VCaP (cell line): ENCODE data around the gene PTGIS.

Source experiments
- H3K27ac ChIP-seq: fragments of 450-650 bp; 2 replicates; pipeline ENCODE4 v1.5.1; 2017
- TF ChIP-seq, protein P1 (sequence below): fragments of 450-650 bp; conservative IDR thresholded peaks from 2 replicates; pipeline ENCODE4 v1.5.1; 2017; ENCODE audit warnings: mild to moderate bottlenecking, moderate library complexity

PTGIS gene

GRCh38 chr20:49558826-49559225 lies 9.1 kb downstream of the PTGIS start:
- no peak overlapping the region for H3K27ac ChIP-seq

DNA sequence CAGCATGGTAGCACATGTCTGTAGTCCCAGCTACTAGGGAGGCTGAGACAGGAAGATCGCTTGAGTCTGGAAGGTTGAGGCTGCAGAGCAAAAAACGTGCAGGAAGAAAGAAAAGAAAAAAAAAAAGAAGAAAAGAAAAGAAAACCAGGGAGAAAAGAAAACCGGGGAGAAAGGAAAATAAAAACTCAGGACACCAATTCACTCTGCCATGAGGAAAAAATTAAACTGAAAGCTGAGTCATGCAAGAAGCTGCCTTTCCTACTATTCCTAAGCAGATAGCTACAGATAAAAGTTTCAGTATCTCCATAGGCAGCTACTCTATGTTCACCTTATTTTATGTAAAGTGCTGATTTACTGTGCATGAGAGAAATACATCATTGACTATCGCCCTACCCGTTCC lies 10.5 kb downstream of the PTGIS start:
- TF ChIP-seq, protein P1, sequence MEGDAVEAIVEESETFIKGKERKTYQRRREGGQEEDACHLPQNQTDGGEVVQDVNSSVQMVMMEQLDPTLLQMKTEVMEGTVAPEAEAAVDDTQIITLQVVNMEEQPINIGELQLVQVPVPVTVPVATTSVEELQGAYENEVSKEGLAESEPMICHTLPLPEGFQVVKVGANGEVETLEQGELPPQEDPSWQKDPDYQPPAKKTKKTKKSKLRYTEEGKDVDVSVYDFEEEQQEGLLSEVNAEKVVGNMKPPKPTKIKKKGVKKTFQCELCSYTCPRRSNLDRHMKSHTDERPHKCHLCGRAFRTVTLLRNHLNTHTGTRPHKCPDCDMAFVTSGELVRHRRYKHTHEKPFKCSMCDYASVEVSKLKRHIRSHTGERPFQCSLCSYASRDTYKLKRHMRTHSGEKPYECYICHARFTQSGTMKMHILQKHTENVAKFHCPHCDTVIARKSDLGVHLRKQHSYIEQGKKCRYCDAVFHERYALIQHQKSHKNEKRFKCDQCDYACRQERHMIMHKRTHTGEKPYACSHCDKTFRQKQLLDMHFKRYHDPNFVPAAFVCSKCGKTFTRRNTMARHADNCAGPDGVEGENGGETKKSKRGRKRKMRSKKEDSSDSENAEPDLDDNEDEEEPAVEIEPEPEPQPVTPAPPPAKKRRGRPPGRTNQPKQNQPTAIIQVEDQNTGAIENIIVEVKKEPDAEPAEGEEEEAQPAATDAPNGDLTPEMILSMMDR: no peak
- no peak overlapping the region for H3K27ac ChIP-seq

More at GRCh38 chr20:49558826-49559225, 9.1 kb downstream of the PTGIS start:
- TF ChIP-seq, protein P1: no peak

- TF ChIP-seq, protein P1: no peak
- no peak overlapping the region for H3K27ac ChIP-seq
Observed at GRCh38 chr20:49556621-49557020, 11.3 kb downstream of the PTGIS start.

DNA sequence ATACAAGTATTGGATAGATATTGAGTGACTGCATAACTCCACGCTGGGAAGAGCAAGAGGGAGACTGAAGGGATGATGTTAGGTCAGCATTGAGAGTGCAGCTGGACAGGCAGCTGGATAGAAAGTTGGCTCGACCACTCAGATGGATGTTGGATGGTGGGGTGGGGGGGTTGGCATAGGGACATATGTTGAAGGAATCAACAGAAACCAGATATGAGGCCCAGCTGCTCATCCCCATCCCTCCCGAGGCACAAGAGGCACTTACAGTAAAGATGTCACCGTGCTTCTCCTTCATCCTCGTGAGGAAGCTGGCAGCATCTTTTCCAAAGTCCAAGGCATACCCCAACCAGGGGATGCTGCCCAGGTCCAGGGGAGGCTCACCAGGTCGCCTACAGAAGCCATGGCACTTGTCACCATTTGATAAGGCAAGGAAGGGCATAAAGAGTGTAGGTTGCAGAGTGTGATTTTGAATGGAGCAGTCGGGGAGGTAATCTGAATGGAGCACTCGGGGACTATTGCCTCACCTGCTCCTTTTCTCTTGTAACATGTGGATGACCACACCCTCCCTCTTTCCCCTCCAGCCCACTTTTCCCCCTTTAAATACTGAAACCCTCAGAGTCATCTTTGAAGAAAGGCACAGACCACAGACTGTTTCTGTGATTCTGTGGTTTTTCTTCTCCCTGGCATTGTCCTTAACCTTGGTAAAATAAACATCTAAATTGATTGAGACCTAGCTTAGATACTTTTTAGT lies 18.0 kb downstream of the PTGIS start:
- H3K27ac ChIP-seq: no peak overlapping the region
- TF ChIP-seq, protein P1: no peak

- TF ChIP-seq, protein P1: no peak
- no peak overlapping the region for H3K27ac ChIP-seq
Observed at GRCh38 chr20:49548371-49548947, 19.5 kb downstream of the PTGIS start.

DNA sequence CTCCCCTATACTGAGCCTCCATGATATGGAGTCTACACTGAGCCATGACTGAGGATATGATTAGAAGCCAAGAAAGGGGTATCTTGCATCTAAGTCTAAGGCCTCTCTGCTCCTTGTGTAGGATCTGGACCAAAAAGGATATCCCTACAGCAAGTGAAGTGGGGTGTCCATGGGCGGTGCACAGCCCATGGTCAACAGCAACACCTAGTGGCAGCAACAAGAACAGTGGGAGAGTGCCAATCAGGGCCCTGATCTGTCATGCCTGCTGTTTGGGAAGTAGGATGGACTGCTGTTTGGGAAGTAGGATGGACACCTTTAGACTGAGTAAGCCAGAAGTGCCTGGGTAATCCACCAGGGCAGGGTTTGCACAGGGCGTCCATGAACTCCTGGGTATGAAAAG lies 22.4 kb downstream of the PTGIS start:
- TF ChIP-seq, protein P1: peak; percentile 24
- no peak overlapping the region for H3K27ac ChIP-seq

- H3K27ac ChIP-seq: no peak overlapping the region
- TF ChIP-seq, protein P1: no peak
Observed at GRCh38 chr20:49544535-49544934, 23.4 kb downstream of the PTGIS start.
